ENCODE results near the gene EVPLL.
"Not testable (repeated sequence)": the region's sequence is repeated elsewhere in the genome, so short reads cannot be mapped to it uniquely, and the experiment has no call there.

The EVPLL gene

DNA sequence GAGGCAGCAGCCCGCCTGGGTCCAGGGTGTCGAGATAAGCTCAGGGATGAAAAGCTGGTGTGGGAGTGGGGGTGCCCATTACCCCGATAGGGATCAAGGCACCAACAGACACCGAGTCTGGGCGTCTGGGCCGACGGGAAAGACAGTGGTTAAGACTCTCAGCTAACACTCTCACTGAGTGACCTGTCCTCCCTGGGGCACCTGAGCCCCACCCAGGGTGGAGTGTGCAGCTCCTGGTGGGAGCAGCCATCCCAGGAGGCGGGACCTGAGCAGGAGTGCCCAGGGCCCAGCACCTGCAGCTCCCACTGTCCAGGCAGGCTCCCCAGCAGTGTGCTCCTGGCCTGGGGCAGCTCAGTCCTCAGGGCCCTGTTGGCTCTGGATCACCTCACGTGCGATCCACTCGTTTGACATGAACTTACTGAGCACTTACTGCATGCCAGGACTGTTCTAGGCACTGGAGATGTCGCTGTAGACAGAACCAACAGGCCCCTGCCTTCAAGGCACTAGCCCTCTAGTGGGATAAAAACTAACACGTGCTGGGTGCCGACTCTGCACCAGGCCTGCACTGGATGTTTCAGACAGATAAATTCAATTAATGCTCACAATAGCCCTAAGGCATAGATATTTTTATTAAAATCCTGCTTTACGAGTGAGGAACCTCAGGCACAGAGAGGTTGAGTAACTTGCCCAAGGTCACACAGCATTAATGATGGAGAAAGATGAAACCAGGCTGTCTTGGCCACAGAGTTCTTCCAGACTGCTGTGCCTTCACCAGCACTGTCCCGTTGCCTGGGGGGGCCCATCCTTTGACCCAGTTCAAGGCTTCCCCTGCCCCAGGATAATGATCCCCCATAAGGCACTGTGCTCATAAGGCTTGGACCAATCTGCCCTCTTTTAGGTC lies 1.9 kb downstream of the EVPLL start:
- no peak for DNase-seq (ENCODE audit: low read depth)

- DNase-seq (ENCODE audit: low read depth): no peak
Observed at GRCh38 chr17:18380471-18381157, 3.0 kb downstream of the EVPLL start.

DNA sequence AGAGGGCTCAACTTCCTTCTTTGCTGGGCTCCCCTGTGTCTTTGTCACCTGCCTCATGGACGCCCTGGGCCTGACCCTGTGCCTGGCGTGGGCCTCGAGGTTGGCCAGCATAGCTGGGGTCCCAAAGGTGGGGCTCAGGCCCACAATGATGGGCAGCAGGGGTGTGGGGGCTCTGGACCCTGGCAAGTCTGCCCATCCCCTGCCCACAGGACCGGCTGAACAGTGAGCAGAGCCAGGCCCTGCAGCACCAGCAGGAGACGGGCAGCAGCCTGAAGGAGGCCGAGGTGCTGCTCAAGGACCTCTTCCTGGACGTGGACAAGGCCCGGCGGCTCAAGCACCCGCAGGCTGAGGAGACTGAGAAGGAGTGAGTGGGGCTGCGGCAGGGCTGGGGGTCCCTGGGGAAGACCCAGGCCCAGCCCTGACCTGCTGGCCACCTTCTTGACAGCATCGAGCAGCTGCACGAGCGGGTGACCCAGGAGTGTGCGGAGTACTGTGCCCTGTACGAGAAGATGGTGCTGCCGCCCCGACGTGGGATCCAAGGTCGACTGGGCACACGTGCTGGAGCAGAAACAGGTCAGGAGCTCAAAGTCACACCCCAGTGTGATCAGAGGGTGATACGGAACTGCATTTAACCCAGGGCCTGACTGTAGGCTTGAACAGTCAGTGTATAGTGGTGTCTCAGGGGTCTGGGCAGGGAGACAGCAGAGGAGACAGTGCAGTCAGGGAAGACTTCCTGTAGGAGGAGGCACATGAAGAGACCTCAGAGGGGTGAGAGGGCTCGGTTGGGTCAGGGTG lies 3.8 kb downstream of the EVPLL start:
- no peak for DNase-seq (ENCODE audit: low read depth)

- no peak for DNase-seq (ENCODE audit: low read depth)
Observed at GRCh38 chr17:18381953-18382245, 4.3 kb downstream of the EVPLL start.

- no peak for DNase-seq (ENCODE audit: low read depth)
Observed at GRCh38 chr17:18382441-18383078, 5.0 kb downstream of the EVPLL start.

DNA sequence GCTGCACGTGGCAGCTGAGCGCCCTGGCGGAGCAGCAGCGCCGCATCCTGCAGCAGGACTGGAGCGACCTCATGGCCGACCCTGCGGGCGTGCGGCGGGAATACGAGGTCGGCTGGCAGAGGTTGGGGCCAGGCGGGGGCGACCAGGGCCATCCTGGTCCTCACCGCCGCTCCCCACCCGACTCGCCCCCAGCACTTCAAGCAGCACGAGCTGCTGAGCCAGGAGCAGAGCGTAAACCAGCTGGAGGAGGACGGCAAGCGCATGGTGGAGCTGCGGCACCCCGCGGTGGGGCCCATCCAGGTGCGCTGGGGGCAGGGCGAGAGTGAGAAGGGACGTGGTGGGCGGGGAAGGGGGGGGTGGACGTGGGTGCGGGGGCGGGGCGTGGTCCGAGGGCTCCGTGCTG lies 5.5 kb downstream of the EVPLL start:
- not testable (repeated sequence) for DNase-seq (ENCODE audit: low read depth)

DNA sequence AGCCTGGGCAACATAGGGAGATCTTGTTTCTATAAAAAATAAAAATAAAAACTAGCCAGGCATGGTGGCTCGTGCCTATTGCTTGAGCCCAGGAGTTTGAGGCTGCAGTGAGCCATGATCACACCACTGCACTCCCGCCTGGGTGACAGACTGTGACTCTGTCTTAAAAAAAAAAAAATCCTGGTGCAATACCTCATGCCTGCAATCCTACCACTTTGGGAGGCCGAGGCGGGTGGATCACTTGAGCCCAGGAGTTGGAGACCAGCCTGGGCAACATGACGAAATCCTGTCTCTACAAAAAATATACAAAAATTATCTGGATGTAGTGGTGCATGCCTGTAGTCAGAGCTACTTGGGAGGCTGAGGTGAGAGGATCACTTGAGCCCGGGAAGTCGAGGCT lies 6.7 kb downstream of the EVPLL start:
- not testable (repeated sequence) for DNase-seq (ENCODE audit: low read depth)

DNA sequence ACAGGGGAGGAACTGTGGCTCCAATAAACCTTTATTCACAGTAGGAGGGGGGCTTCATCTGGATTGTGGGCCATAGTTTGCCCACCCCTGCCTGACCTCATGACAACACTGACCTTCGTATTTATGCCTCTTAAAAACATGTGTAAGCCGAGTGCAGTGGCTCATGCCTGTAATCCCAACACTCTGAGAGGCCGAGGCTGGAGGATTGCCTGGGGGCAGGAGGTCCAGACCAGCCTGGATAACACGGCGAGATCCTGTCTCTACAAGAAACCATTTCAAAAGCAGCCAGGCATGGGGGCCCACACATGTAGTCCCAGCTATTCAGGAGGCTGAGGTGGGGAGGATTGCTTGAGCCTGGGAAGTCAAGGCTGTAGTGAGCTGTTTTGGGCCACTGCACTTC lies 10.0 kb downstream of the EVPLL start:
- DNase-seq (ENCODE audit: low read depth): not testable (repeated sequence)

DNA sequence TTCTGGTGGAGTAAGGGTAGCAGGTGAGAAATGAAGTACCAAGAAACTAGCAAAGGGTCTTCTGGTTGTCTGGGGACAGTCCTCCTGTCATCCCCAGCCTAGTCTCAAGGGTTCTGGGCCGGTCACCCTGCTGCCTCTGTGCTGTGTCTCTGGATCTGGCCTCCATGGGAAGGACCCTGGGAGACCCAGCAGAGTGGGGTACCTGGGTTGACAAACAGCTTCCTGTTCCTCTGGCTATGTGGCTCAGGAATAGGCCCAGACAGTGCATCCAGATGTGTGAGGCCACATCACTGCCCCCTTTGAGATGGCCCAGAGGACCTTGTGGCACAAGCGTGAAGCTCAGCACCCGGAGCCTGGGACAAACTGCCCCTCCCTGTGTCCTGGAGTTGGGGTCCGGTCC lies 10.7 kb downstream of the EVPLL start:
- not testable (repeated sequence) for DNase-seq (ENCODE audit: low read depth)

GRCh38 chr17:18388728-18389127 lies 11.2 kb downstream of the EVPLL start:
- not testable (repeated sequence) for DNase-seq (ENCODE audit: low read depth)

DNA sequence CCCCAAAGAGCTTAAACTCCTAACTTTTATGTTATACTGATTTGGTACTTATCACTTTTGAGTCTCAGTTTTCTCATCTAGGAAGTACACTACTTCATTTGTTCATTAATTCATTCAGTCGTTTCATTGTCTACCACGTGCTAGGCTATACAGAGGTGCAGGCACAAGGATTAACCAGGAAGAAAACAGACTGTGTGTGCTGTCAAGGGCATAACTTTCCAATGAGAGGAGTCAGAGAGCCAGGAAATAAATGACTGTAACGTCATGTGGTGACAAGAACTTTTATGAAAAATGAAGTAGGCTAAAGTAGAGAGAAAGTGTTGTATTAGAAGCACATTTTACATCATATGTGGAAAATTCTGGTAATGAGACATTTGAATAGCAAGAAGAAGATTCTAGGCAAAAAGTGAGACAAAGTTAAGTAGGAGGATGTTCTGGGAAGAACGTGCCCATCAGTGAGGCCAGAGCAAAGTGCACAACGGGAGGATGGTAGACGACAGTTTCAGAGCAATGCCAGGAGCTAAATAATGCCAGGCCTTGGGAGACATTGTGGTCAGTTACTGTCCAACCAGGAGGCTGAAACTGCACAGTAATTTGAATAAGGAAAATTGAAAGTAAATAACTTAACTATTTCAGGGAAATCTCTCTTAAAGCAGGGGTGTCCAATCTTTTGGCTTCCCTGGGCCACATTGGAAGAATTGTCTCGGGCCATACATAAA lies 24.5 kb downstream of the EVPLL start:
- not testable (repeated sequence) for DNase-seq (ENCODE audit: low read depth)

GRCh38 chr17:18403166-18403565 lies 25.6 kb downstream of the EVPLL start:
- DNase-seq (ENCODE audit: low read depth): not testable (repeated sequence)

GRCh38 chr17:18403604-18404003 lies 26.0 kb downstream of the EVPLL start:
- not testable (repeated sequence) for DNase-seq (ENCODE audit: low read depth)

- not testable (repeated sequence) for DNase-seq (ENCODE audit: low read depth)
Observed at GRCh38 chr17:18408906-18409305, 31.3 kb downstream of the EVPLL start.

GRCh38 chr17:18409321-18409720 lies 31.7 kb downstream of the EVPLL start:
- not testable (repeated sequence) for DNase-seq (ENCODE audit: low read depth)

DNA sequence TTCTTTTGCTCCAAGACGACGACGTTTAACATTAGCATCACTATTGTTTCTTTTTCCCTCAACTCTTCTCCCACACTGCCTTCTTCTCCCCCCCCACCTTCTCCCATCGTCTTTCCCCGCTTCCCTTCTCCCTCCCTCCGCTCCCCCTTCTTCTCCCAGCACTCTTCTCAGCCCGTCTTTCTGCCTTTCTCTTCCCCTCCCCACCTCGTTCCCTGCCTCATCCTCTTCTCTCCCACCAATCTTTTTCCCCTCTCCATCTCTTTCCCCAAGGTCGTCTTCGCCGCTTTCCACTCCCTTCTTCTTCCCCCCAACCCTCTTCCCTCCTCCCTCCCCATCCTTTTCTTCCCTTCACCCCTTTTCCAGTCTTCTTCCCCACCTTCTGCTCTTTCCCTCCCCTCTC lies 33.2 kb downstream of the EVPLL start:
- not testable (repeated sequence) for DNase-seq (ENCODE audit: low read depth)

DNA sequence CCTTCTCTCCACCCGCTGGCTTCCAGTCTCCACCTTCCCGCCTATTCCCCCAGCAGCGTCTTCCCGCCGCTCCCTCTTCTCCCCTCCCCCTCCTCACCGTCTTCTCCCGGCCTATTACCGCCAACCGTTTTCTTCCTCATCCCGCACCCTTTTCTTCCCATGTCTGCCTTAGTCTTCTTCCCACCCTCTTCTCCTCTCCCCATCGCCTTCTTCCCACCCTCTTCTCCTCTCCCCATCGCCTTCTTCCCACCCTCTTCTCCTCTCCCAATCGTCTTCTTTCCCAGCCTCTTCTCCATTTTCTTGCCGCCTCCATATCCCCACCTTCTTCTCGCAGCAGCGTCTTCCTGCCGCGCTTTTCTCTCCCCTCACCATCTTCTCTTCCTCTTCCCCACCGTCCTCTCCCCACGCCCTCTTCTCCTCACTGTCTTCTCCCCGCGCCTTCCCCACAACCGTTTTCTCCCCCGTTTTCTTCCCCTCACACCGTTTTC lies 33.8 kb downstream of the EVPLL start:
- not testable (repeated sequence) for DNase-seq (ENCODE audit: low read depth)

GRCh38 chr17:18412001-18412538 lies 34.5 kb downstream of the EVPLL start:
- DNase-seq (ENCODE audit: low read depth): not testable (repeated sequence)

DNA sequence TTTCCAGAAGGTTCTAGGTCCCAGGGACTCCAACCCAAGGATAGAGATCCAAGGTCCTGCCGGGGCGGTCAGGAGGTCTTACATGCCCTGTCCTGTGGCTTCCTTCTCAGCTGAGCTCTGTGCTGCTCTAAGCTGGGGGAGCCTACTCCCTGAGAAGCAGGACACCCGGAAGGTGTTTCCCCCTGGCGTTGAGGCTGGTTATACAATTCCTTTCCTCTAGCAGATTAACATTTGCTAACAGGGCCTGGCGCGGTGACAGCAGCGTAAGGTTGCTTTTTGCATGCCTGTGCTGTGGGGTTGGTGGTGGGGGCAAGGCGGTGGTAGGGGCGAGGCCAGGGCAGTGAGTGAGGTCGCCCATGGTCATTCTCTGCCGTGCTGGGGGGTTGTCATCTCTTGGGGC lies 43.9 kb downstream of the EVPLL start:
- DNase-seq (ENCODE audit: low read depth): not testable (repeated sequence)

- DNase-seq (ENCODE audit: low read depth): not testable (repeated sequence)
Observed at GRCh38 chr17:18422464-18422863, 44.9 kb downstream of the EVPLL start.

DNA sequence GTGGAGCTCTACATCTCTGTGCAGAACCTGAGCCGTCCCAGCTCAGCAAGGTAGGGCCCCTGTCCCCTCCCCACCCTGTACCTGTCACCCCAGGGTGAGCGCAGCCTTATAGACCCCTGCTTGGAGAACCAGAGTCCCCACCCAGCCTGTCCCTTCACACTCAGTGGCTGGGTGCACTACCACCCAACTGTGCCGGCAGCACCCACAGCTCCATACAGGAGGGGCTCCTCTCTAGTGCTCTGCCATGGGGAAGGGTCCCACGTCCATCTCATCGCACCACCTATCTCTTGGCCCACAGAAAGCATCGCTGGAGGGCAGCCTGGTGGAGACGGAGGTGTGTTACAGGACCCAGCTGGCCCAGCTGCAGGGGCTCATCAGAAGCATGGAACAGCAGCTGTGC lies 45.4 kb downstream of the EVPLL start:
- not testable (repeated sequence) for DNase-seq (ENCODE audit: low read depth)
